ENCODE measurements around the gene MEGF8. TPM values are rescaled to one million over a fixed set of nuclear protein-coding genes. Genes with fewer than 3 reads are reported as not detected.

MEGF8 gene
- total and polyA plus RNA-seq, 7 donors: 3.3 to 21.1 (median 8.1) TPM

GRCh38 chr19:42281146-42281826, 44.1 kb upstream of the MEGF8 start:
- ATAC-seq (no peak), DNase-seq (peak; percentile 64 to 76)
- no peaks in the 10 kb centered on the region for H3K9me3 ChIP-seq
- H3K4me3 ChIP-seq: peak overlapping the region; percentile 77
- WGBS, 3 donors: 13 to 16% (median 15%) methylated on average over 21 to 25 of the region's 25 CpGs
- H3K36me3 ChIP-seq (ENCODE audit: insufficient read depth in 1 of 2, low read depth in 1 of 2): peaks cover 0 to 7% of the 10 kb centered on the region in 2 donors
- intact Hi-C loops (cut with DNase I): no loop called here
- H3K27me3 ChIP-seq (ENCODE audit: insufficient read depth in 3 of 3, low read length in 2 of 3): no peaks in the 10 kb centered on the region
- peaks cover 71% of the 10 kb centered on the region for H3K4me1 ChIP-seq
- no peak for TF ChIP-seq CTCF (IDR thresholded peaks at IDR 0.05)
- H3K27ac ChIP-seq: peak overlapping the region; percentile 91

GRCh38 chr19:42281827-42282762, 43.3 kb upstream of the MEGF8 start:
- DNase-seq (peak in 1 of 2 donors; percentile 65), ATAC-seq (no peak)
- 33 to 46% (median 40%) methylated on average over 7 of the region's 7 CpGs for WGBS, 3 donors
- H3K4me1 ChIP-seq: peaks cover 70% of the 10 kb centered on the region
- H3K4me3 ChIP-seq: peak overlapping the region; percentile 77
- H3K27me3 ChIP-seq (ENCODE audit: insufficient read depth in 3 of 3, low read length in 2 of 3): no peaks in the 10 kb centered on the region
- peaks cover 3 to 4% of the 10 kb centered on the region in 2 donors for H3K36me3 ChIP-seq (ENCODE audit: insufficient read depth in 1 of 2, low read depth in 1 of 2)
- H3K9me3 ChIP-seq: no peaks in the 10 kb centered on the region
- H3K27ac ChIP-seq: peak overlapping the region; percentile 91
- TF ChIP-seq CTCF (IDR thresholded peaks at IDR 0.05): no peak
- intact Hi-C loops (cut with DNase I): no loop called here

- TF ChIP-seq CTCF (IDR thresholded peaks at IDR 0.05): no peak
- H3K9me3 ChIP-seq: no peaks in the 10 kb centered on the region
- peak overlapping the region; percentile 91 for H3K27ac ChIP-seq
- no peak for ATAC-seq
- intact Hi-C loops (cut with DNase I): no loop called here
- peaks cover 62% of the 10 kb centered on the region for H3K4me1 ChIP-seq
- WGBS, 3 donors: 49 to 61% (median 53%) methylated on average over 4 of the region's 4 CpGs
- peak overlapping the region; percentile 66 for H3K4me3 ChIP-seq
- DNase-seq: no peak
- peaks cover 4 to 11% of the 10 kb centered on the region in 2 donors for H3K36me3 ChIP-seq (ENCODE audit: insufficient read depth in 1 of 2, low read depth in 1 of 2)
- H3K27me3 ChIP-seq (ENCODE audit: insufficient read depth in 3 of 3, low read length in 2 of 3): no peaks in the 10 kb centered on the region
These were observed 42.6 kb upstream of the MEGF8 start for GRCh38 chr19:42282819-42283187.

- WGBS, 3 donors: 3 to 5% (median 3%) methylated on average over 31 to 62 of the region's 74 CpGs
- Histone ChIP-seq H3K27ac (peak overlapping the region; percentile 91), H3K27me3 (ENCODE audit: insufficient read depth in 3 of 3, low read length in 2 of 3) (no peaks in the 10 kb centered on the region), H3K4me3 (peak overlapping the region; percentile 66), H3K9me3 (no peaks in the 10 kb centered on the region), H3K4me1 (peaks cover 56% of the 10 kb centered on the region), H3K36me3 (ENCODE audit: insufficient read depth in 1 of 2, low read depth in 1 of 2) (peaks cover 4 to 17% of the 10 kb centered on the region in 2 donors)
- intact Hi-C loops (cut with DNase I): no loop called here
- no peak for TF ChIP-seq CTCF (IDR thresholded peaks at IDR 0.05)
- DNase-seq (peak; percentile 97 to 98), ATAC-seq (peak; percentile 76 to 80 (median 79))
These were observed 42.0 kb upstream of the MEGF8 start for GRCh38 chr19:42283188-42284065.

Data from psoas muscle (tissue), 8 donors.